Hepatocyte (in vitro differentiated cells): ENCODE results near the gene TOMM7. TPM values are rescaled to one million over a fixed set of nuclear protein-coding genes. Genes with fewer than 3 reads are reported as not detected.

Experiments
- DNase-seq: peaks from one replicate; pipeline ENCODE4 v3.0.0-alpha.2; 2016; ENCODE audit warnings: low spot score
- H2AFZ ChIP-seq: fragments of 200-600 bp; sonication (generic); 2 replicates; pipeline ENCODE4 v1.6.0; 2016; ENCODE audit warnings: antibody characterized with exemption, mild to moderate bottlenecking
- H3K27ac ChIP-seq: fragments of 200-600 bp; sonication (generic); 2 replicates; pipeline ENCODE4 v1.5.1; 2016; ENCODE audit warnings: mild to moderate bottlenecking
- H3K27me3 ChIP-seq: fragments of 200-600 bp; sonication (generic); 2 replicates; pipeline ENCODE4 v1.6.1; 2016
- H3K36me3 ChIP-seq: fragments of 200-600 bp; sonication (generic); replicated peaks from 2 replicates; pipeline ENCODE4 v1.5.1; 2016; ENCODE audit warnings: low read depth; ENCODE audit not compliant: insufficient read depth
- H3K4me1 ChIP-seq: fragments of 200-600 bp; sonication (generic); 2 replicates; pipeline ENCODE4 v1.5.1; 2016; ENCODE audit warnings: mild to moderate bottlenecking, moderate library complexity; ENCODE audit not compliant: insufficient read depth
- H3K4me2 ChIP-seq: fragments of 200-600 bp; sonication (generic); 2 replicates; pipeline ENCODE4 v1.6.0; 2016
- H3K4me3 ChIP-seq: fragments of 200-600 bp; sonication (generic); 2 replicates; pipeline ENCODE4 v1.5.1; 2016; ENCODE audit warnings: mild to moderate bottlenecking
- H3K79me2 ChIP-seq: fragments of 200-600 bp; sonication (generic); 2 replicates; pipeline ENCODE4 v1.6.0; 2017; ENCODE audit warnings: mild to moderate bottlenecking
- H3K9me2 ChIP-seq: fragments of 200-600 bp; sonication (generic); replicated peaks from 2 replicates; pipeline ENCODE4 v1.6.0; 2017; ENCODE audit warnings: mild to moderate bottlenecking; ENCODE audit not compliant: insufficient read depth
- H3K9me3 ChIP-seq: fragments of 200-600 bp; sonication (generic); 2 replicates; pipeline ENCODE4 v1.5.1; 2016; ENCODE audit warnings: low read depth, mild to moderate bottlenecking
- H4K20me1 ChIP-seq: fragments of 200-600 bp; sonication (generic); 2 replicates; pipeline ENCODE4 v1.6.0; 2016; ENCODE audit warnings: mild to moderate bottlenecking; ENCODE audit not compliant: insufficient read depth, poor library complexity, severe bottlenecking
- EZH2 ChIP-seq: fragments of 200-600 bp; sonication (generic); IDR thresholded peaks from 2 replicates; pipeline ENCODE4 v1.6.1; 2016; ENCODE audit warnings: antibody characterized with exemption, mild to moderate bottlenecking, borderline replicate concordance
- EZH2phosphoT487 ChIP-seq: fragments of 200-600 bp; sonication (generic); IDR thresholded peaks from one replicate; pipeline ENCODE4 v1.6.1; 2018; ENCODE audit warnings: antibody characterized with exemption, mild to moderate bottlenecking, low read depth, moderate library complexity; ENCODE audit not compliant: unreplicated experiment, severe bottlenecking
- WGBS: methylation state at CpG from one replicate; pipeline ENCODE4 v1.1.6; 2016; ENCODE audit warnings: low lambda C conversion rate; ENCODE audit errors: missing lambda C conversion rate; 5-methylcytosine and 5-hydroxymethylcytosine counted together
- polyA plus RNA-seq: library from polyadenylated mRNA; unstranded; fragments of >200 nt; fragmentation: Nextera tagmentation; extraction: Ambion mirVana; gene quantifications from 2 replicates; pipeline ENCODE4 v1.2.1, GENCODE V29; 2016
- total RNA-seq: library from RNA; depleted of rRNA; stranded (reverse); fragments of >200 nt; gene quantifications from 2 replicates; pipeline ENCODE4 v1.2.3, GENCODE V29; 2014
- TF ChIP-seq, protein P1 (sequence below): fragments of 200-600 bp; sonication (generic); IDR thresholded peaks from 2 replicates; pipeline ENCODE4 v1.5.1; 2016; ENCODE audit warnings: antibody characterized with exemption, mild to moderate bottlenecking; ENCODE audit not compliant: poor library complexity

The TOMM7 gene
- total and polyA plus RNA-seq, 2 experiments from 2014 or later = 215 to 322 TPM

DNA sequence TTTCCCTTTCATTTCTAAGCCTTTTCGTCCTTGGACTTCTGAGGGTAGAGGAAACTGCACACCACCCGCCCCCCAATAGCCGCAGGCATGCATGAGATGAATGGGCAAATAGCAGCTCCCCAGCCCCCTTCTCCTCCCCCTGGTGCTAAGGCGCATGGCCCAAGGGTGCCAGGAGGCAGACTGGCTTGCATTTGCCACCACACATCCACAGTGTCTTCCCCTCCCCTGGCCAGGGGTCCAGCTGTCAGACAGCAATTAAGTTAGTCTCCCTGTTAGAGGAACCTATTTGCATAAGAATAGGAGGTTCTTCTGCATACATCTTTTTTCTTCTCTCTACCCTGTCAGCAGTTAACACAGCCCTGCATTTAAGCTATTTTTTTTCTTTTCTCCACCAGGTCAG is 20.2 kb downstream of the TOMM7 start:
- TF ChIP-seq, protein P1, sequence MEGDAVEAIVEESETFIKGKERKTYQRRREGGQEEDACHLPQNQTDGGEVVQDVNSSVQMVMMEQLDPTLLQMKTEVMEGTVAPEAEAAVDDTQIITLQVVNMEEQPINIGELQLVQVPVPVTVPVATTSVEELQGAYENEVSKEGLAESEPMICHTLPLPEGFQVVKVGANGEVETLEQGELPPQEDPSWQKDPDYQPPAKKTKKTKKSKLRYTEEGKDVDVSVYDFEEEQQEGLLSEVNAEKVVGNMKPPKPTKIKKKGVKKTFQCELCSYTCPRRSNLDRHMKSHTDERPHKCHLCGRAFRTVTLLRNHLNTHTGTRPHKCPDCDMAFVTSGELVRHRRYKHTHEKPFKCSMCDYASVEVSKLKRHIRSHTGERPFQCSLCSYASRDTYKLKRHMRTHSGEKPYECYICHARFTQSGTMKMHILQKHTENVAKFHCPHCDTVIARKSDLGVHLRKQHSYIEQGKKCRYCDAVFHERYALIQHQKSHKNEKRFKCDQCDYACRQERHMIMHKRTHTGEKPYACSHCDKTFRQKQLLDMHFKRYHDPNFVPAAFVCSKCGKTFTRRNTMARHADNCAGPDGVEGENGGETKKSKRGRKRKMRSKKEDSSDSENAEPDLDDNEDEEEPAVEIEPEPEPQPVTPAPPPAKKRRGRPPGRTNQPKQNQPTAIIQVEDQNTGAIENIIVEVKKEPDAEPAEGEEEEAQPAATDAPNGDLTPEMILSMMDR = no peak
- TF ChIP-seq EZH2 = no peak
- TF ChIP-seq EZH2phosphoT487 = no peak
- Histone ChIP-seq H3K27ac (no peak overlapping the region), H3K9me2 (no peaks in the 10 kb centered on the region), H2AFZ (no peak overlapping the region), H3K9me3 (no peaks in the 10 kb centered on the region), H3K79me2 (no peaks in the 10 kb centered on the region), H3K36me3 (no peaks in the 10 kb centered on the region), H3K4me3 (no peak overlapping the region), H4K20me1 (no peaks in the 10 kb centered on the region), H3K4me1 (no peaks in the 10 kb centered on the region), H3K27me3 (no peaks in the 10 kb centered on the region), H3K4me2 (no peak overlapping the region)
- 94% methylated on average over 2 of the region's 4 CpGs for WGBS
- no peak for DNase-seq

DNA sequence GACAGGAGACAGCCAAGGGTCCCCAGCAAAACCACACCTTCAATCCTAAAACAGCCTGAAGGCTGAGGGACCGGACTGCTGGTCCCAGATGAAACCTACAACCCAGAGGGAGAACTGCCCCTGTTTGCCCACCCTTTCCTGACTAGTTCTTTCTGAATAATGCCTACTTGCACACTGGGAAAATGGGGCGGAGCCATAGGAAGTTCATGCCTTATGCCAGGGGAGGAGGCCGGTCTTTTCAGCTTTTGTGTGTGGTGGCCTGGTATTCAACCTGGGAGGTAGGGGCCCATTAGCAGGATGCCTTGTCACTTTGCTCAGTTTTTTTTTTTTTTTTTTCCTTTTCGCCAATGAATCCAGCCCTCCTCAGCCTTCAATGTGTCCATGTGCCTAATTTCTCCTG is 20.7 kb downstream of the TOMM7 start:
- no peak overlapping the region for H3K4me2 ChIP-seq
- H4K20me1 ChIP-seq = no peaks in the 10 kb centered on the region
- H3K9me2 ChIP-seq = no peaks in the 10 kb centered on the region
- H3K36me3 ChIP-seq = no peaks in the 10 kb centered on the region
- H3K4me1 ChIP-seq = no peaks in the 10 kb centered on the region
- TF ChIP-seq EZH2 = no peak
- TF ChIP-seq, protein P1 = no peak
- TF ChIP-seq EZH2phosphoT487 = no peak
- no peaks in the 10 kb centered on the region for H3K79me2 ChIP-seq
- H3K9me3 ChIP-seq = no peaks in the 10 kb centered on the region
- WGBS = 84% methylated on average over 4 of the region's 4 CpGs
- H2AFZ ChIP-seq = no peak overlapping the region
- no peak overlapping the region for H3K27ac ChIP-seq
- H3K4me3 ChIP-seq = no peak overlapping the region
- no peaks in the 10 kb centered on the region for H3K27me3 ChIP-seq
- DNase-seq = peak; percentile 14

DNA sequence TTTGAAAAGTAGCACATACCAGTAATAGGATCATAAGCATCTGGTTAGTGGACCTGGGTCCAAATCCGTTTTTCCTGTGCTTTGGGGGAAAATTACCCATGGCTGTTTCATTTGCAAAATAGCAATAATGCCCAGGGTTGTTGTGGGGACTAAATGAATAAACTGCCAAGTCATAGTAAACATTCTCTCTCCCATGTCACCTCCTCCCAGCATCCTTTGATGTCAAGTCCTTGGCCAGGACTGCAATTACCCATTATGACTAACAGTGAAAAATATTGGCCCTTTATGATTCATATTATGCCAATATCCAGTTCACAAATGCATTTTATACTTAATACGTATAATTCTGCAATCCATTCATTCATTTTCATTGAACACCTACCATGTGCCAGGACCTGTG is 23.0 kb downstream of the TOMM7 start:
- Histone ChIP-seq H2AFZ (no peak overlapping the region), H3K36me3 (no peaks in the 10 kb centered on the region), H3K79me2 (no peaks in the 10 kb centered on the region), H3K9me2 (no peaks in the 10 kb centered on the region), H4K20me1 (no peaks in the 10 kb centered on the region), H3K27me3 (no peaks in the 10 kb centered on the region), H3K27ac (no peak overlapping the region), H3K9me3 (no peaks in the 10 kb centered on the region), H3K4me2 (no peak overlapping the region), H3K4me1 (no peaks in the 10 kb centered on the region), H3K4me3 (no peak overlapping the region)
- no peak for DNase-seq
- TF ChIP-seq, protein P1 = no peak
- TF ChIP-seq EZH2 (no peak), EZH2phosphoT487 (no peak)
- 95% methylated on average over 2 of the region's 2 CpGs for WGBS
